Astrocyte (in vitro differentiated cells and primary cell): ENCODE data around the gene SRGAP1.
"Not testable (repeated sequence)": the region's sequence is repeated elsewhere in the genome, so short reads cannot be mapped to it uniquely, and the experiment has no call there.

Experiments used
- EZH2 ChIP-seq: IDR thresholded peaks from 2 replicates; pipeline ENCODE4 v1.6.1; 2012; ENCODE audit warnings: mild to moderate bottlenecking, low read length, inconsistent platforms; ENCODE audit not compliant: insufficient read depth
- TF ChIP-seq, protein P1 (sequence below): IDR thresholded peaks from 2 replicates; pipeline ENCODE4 v1.5.1; 2011; ENCODE audit warnings: low read depth, mild to moderate bottlenecking, inconsistent platforms, low read length, moderate library complexity; ENCODE audit not compliant: insufficient read depth

DNA sequence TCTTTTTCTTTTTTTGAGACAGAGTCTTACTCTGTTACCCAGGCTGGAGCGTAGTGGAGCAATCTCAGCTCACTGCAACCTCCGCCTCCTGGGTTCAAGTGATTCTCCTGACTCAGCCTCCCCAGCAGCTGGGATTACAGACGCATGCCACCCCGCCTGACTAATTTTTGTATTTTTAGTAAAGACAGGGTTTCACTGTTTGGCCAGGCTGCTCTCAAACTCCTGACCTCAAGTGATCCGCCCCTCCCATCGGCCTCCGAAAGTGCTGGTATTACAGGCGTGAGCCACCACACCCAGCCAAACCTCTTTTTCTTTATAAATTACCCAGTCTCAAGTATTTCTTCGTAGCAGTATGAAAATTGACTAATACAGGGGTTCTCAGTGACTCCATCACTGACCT, 35.7 kb downstream of the SRGAP1 start:
- TF ChIP-seq, protein P1, sequence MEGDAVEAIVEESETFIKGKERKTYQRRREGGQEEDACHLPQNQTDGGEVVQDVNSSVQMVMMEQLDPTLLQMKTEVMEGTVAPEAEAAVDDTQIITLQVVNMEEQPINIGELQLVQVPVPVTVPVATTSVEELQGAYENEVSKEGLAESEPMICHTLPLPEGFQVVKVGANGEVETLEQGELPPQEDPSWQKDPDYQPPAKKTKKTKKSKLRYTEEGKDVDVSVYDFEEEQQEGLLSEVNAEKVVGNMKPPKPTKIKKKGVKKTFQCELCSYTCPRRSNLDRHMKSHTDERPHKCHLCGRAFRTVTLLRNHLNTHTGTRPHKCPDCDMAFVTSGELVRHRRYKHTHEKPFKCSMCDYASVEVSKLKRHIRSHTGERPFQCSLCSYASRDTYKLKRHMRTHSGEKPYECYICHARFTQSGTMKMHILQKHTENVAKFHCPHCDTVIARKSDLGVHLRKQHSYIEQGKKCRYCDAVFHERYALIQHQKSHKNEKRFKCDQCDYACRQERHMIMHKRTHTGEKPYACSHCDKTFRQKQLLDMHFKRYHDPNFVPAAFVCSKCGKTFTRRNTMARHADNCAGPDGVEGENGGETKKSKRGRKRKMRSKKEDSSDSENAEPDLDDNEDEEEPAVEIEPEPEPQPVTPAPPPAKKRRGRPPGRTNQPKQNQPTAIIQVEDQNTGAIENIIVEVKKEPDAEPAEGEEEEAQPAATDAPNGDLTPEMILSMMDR = not testable (repeated sequence)
- not testable (repeated sequence) for TF ChIP-seq EZH2
